Motor neuron (in vitro differentiated cells): Measurements from ENCODE around the gene TMEM141. TPM values are rescaled to one million over a fixed set of nuclear protein-coding genes. Genes with fewer than 3 reads are reported as not detected.
"Not testable (repeated sequence)": the region's sequence is repeated elsewhere in the genome, so short reads cannot be mapped to it uniquely, and the experiment has no call there.

Source experiments
- ATAC-seq, 8 experiments: fragments of 200-7000 bp; cut with Tn5 transposase; replicated peaks in 6 of 8; 2 replicates each; pipeline ENCODE4 v1.8.0; 2021; ENCODE audit warnings: mild to moderate bottlenecking in 8 of 8, moderate library complexity in 8 of 8
- H3K27ac ChIP-seq, 2 donors: fragments of 250-450 bp; sonication (Bioruptor Pico); 2 replicates each; pipeline ENCODE4 v1.9.0; 2021; ENCODE audit warnings: antibody characterized with exemption in 2 of 2, mild to moderate bottlenecking in 2 of 2, moderate library complexity in 1 of 2
- H3K4me1 ChIP-seq, 2 donors: fragments of 250-450 bp; sonication (Bioruptor Pico); replicated peaks in 1 of 2; 2 replicates each; pipeline ENCODE4 v1.6.1; 2021; ENCODE audit warnings: antibody characterized with exemption in 2 of 2, mild to moderate bottlenecking in 2 of 2, moderate library complexity in 1 of 2
- H3K4me3 ChIP-seq, 5 donors: fragments of 250-450 bp; sonication (Bioruptor Pico); 2 replicates each; pipeline ENCODE4 v1.9.0; 2021; ENCODE audit warnings: antibody characterized with exemption in 5 of 5, mild to moderate bottlenecking in 5 of 5, moderate library complexity in 4 of 5
- WGBS, 10 experiments: fragments of 450-650 bp; shearing (Covaris generic); methylation state at CpG; one replicate each; pipeline ENCODE4 v1.0.0; 2022; 5-methylcytosine and 5-hydroxymethylcytosine counted together
- in situ Hi-C, 9 experiments: fragments of 400-800 bp; cut with MboI; loops; one replicate each; pipeline ENCODE4 v1.15.0; 2021; ENCODE audit warnings: low sequenced_read_pairs in 9 of 9, low pct_unique_long_range_greater_than_20kb in 2 of 9; ENCODE audit not compliant: unreplicated experiment in 9 of 9
- total RNA-seq, 8 experiments: library from RNA; unstranded; fragments of 300-600 nt; gene quantifications; 2 replicates each; pipeline versions ENCODE4 v1.2.3 to v1.2.4, GENCODE V29; 2022

The TMEM141 gene
- total RNA-seq, 8 experiments from 2014 or later: 21.7 to 92.7 (median 39.5) TPM

- WGBS, 10 experiments: 66 to 88% (median 82%) methylated on average over 3 to 9 of the region's 17 CpGs; no CpG with 5 or more reads in 7 of the 10 experiments
- H3K4me1 ChIP-seq: peaks cover 25 to 28% of the 10 kb centered on the region in 2 donors
- H3K27ac ChIP-seq: no peak overlapping the region
- ATAC-seq: no peak
- H3K4me3 ChIP-seq: no peak overlapping the region
- in situ Hi-C loops: loop anchor here in 7 of 9 experiments (25.0 kb wide), 1 partner anchor 244 kb away; the partner anchor contains the start of genes ABCA2 (in 7 of the 7), FUT7 (in 7 of the 7) and NPDC1 (in 7 of the 7)
Observed at GRCh38 chr9:136793086-136793946, 2.2 kb downstream of the TMEM141 start.

- in situ Hi-C loops: loop anchor here in 7 of 9 experiments (25.0 kb wide), 1 partner anchor 243 kb away; the partner anchor contains the start of genes ABCA2 (in 7 of the 7), FUT7 (in 7 of the 7) and NPDC1 (in 7 of the 7)
- WGBS, 10 experiments: 86 to 100% (median 94%) methylated on average over 1 to 10 of the region's 14 CpGs; no CpG with 5 or more reads in 4 of the 10 experiments
- no peak for ATAC-seq
Observed at GRCh38 chr9:136794281-136794999, 3.3 kb downstream of the TMEM141 start.

DNA sequence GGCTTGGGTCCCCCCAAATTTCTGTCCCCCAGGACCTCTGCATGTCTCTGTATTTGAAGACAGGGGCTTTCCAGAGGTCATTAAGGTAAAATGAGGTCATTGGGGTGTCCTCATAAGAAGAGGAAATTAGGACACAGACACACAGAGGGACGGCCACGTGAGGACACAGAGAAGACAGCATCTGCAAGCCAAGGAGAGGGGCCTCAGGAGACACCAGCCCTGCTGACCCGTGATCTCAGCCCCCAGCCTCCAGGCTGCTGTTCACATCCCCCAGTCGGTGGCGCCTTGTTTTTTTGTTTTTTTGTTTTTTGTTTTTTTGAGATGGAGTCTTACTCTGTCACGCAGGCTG, 3.8 kb downstream of the TMEM141 start:
- in situ Hi-C loops: loop anchor here in 7 of 9 experiments (25.0 kb wide), 1 partner anchor 242 kb away; the partner anchor contains the start of genes ABCA2 (in 7 of the 7), FUT7 (in 7 of the 7) and NPDC1 (in 7 of the 7)
- Histone ChIP-seq H3K4me1 (peaks cover 31 to 34% of the 10 kb centered on the region in 2 donors), H3K4me3 (no peak overlapping the region), H3K27ac (no peak overlapping the region)
- 52 to 100% (median 79%) methylated on average over 1 to 4 of the region's 6 CpGs; no CpG with 5 or more reads in 4 of the 10 experiments for WGBS, 10 experiments
- no peak for ATAC-seq

More at GRCh38 chr9:136794281-136794999, 3.3 kb downstream of the TMEM141 start:
- Histone ChIP-seq H3K4me1 (peaks cover 30 to 31% of the 10 kb centered on the region in 2 donors), H3K4me3 (no peak overlapping the region), H3K27ac (no peak overlapping the region)

DNA sequence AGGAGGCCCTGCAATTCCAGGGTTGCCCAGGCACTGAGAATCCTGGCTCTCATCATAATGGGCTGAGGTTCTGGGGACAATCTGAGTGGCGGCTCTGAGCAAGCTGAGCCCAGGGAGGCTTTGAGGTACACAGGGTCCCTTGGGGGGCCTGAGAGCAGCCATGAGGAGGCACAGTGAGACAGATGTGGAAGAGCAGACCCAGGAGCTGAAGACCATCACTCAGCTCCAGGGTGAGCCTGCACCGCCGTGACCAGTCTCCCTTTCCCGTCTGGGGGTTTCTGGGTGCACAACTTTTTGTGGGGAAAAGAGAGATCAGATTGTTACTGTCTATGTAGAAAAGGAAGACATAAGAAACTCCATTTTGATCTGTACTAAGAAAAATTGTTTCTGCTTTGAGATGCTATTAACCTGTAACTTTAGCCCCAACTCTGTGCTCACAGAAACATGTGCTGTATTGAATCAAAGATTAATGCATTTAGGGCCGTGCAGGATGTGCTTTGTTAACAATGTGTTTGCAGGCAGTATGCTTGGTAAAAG, 5.2 kb downstream of the TMEM141 start, which contains the start of gene CCDC183:
CCDC183 (plus strand) TSS at position 101 of the 537 bp plus-strand sequence; CDS start at position 161, 60 bp downstream.
- Histone ChIP-seq H3K4me1 (peaks cover 32 to 36% of the 10 kb centered on the region in 2 donors), H3K27ac (no peak within 1 kb of the TSS), H3K4me3 (no peak within 1 kb of the TSS)
- in situ Hi-C loops: loop anchor here in 7 of 9 experiments (25.0 kb wide), 1 partner anchor 241 kb away; the partner anchor contains the start of genes ABCA2 (in 7 of the 7), FUT7 (in 7 of the 7) and NPDC1 (in 7 of the 7)
- 0 to 80% (median 41%) methylated on average over 1 to 5 of the region's 5 CpGs; no CpG with 5 or more reads in 4 of the 10 experiments for WGBS, 10 experiments
- ATAC-seq: no peak

GRCh38 chr9:136796775-136797347, 5.7 kb downstream of the TMEM141 start:
- in situ Hi-C loops: loop anchor here in 7 of 9 experiments (25.0 kb wide), 1 partner anchor 240 kb away; the partner anchor contains the start of genes ABCA2 (in 7 of the 7), FUT7 (in 7 of the 7) and NPDC1 (in 7 of the 7)
- WGBS, 10 experiments: 0 to 82% (median 19%) methylated on average over 1 to 3 of the region's 10 CpGs; no CpG with 5 or more reads in 4 of the 10 experiments
- H3K4me1 ChIP-seq: peaks cover 34 to 39% of the 10 kb centered on the region in 2 donors
- not testable (repeated sequence) for ATAC-seq, H3K4me3 ChIP-seq, H3K27ac ChIP-seq

GRCh38 chr9:136798708-136799078, 7.5 kb downstream of the TMEM141 start:
- in situ Hi-C loops: loop anchor here in 7 of 9 experiments (25.0 kb wide), 1 partner anchor 239 kb away; the partner anchor contains the start of genes ABCA2 (in 7 of the 7), FUT7 (in 7 of the 7) and NPDC1 (in 7 of the 7)
- Histone ChIP-seq H3K4me1 (peaks cover 29 to 36% of the 10 kb centered on the region in 2 donors), H3K4me3 (no peak overlapping the region), H3K27ac (no peak overlapping the region)
- ATAC-seq: no peak
- 100% methylated on average over 1 of the region's 6 CpGs; no CpG with 5 or more reads in 9 of the 10 experiments for WGBS, 10 experiments

- peak overlapping the region in 1 of 2 donors; percentile 32 for H3K27ac ChIP-seq
- peaks cover 29 to 36% of the 10 kb centered on the region in 2 donors for H3K4me1 ChIP-seq
- peak overlapping the region; percentile 36 to 44 (median 42) for H3K4me3 ChIP-seq
- in situ Hi-C loops: loop anchor here in 7 of 9 experiments (25.0 kb wide), 1 partner anchor 238 kb away; the partner anchor contains the start of genes ABCA2 (in 7 of the 7), FUT7 (in 7 of the 7) and NPDC1 (in 7 of the 7)
- ATAC-seq: peak in 5 of 8 experiments; percentile 3 to 35 (median 34)
- 41 to 42% methylated on average over 6 to 11 of the region's 35 CpGs; no CpG with 5 or more reads in 8 of the 10 experiments for WGBS, 10 experiments
Observed at GRCh38 chr9:136799079-136799853, 8.1 kb downstream of the TMEM141 start.

GRCh38 chr9:136799854-136800657, 8.9 kb downstream of the TMEM141 start:
- in situ Hi-C loops: loop anchor here in 7 of 9 experiments (25.0 kb wide), 1 partner anchor 237 kb away; the partner anchor contains the start of genes ABCA2 (in 7 of the 7), FUT7 (in 7 of the 7) and NPDC1 (in 7 of the 7)

GRCh38 chr9:136802321-136802720, 11.2 kb downstream of the TMEM141 start:
- 80 to 100% (median 95%) methylated on average over 1 to 4 of the region's 6 CpGs; no CpG with 5 or more reads in 5 of the 10 experiments for WGBS, 10 experiments

More at GRCh38 chr9:136799854-136800657, 8.9 kb downstream of the TMEM141 start:
- peak overlapping the region; percentile 36 to 44 (median 42) for H3K4me3 ChIP-seq
- ATAC-seq: peak; percentile 51 to 86 (median 81)
- 0% methylated on average over 1 to 6 of the region's 63 CpGs; no CpG with 5 or more reads in 7 of the 10 experiments for WGBS, 10 experiments
- H3K4me1 ChIP-seq: peaks cover 29 to 36% of the 10 kb centered on the region in 2 donors
- H3K27ac ChIP-seq: peak overlapping the region in 1 of 2 donors; percentile 40

DNA sequence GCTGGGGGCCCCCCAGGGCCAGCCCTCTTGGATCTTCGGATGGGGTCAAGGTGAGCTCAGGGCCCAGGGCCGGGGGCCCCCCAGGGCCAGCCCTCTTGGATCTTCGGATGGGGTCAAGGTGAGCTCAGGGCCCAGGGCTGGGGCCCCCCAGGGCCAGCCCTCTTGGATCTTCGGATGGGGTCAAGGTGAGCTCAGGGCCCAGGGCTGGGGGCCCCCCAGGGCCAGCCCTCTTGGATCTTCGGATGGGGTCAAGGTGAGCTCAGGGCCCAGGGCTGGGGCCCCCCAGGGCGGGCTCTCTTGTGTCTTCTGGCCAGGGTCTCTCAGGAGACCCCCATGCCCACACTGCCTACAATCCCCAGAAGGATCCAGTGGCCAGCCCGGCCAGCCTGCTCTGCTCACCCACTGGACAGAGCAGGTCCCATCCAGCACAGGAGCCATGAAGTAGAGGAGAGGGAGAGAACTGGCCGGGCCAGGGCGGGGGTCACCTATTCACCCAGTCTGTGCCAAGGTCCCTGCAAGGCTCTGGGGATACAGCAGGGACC, 11.9 kb downstream of the TMEM141 start:
- peaks cover 19 to 22% of the 10 kb centered on the region in 2 donors for H3K4me1 ChIP-seq
- 92% methylated on average over 2 of the region's 9 CpGs; no CpG with 5 or more reads in 9 of the 10 experiments for WGBS, 10 experiments
- H3K27ac ChIP-seq, in situ Hi-C loops, H3K4me3 ChIP-seq, ATAC-seq: not testable (repeated sequence)

More at GRCh38 chr9:136802321-136802720, 11.2 kb downstream of the TMEM141 start:
- H3K4me3 ChIP-seq: no peak overlapping the region
- in situ Hi-C loops: no loop called here
- no peak overlapping the region for H3K27ac ChIP-seq
- peaks cover 19 to 28% of the 10 kb centered on the region in 2 donors for H3K4me1 ChIP-seq
- ATAC-seq: no peak
